H1 (cell line): ENCODE data around the gene NCKAP1. TPM values are rescaled to one million over a fixed set of nuclear protein-coding genes. Genes with fewer than 3 reads are reported as not detected.

ENCODE experiments used
- CTCF ChIA-PET: fragments of 300-600 bp; sonication (Branson Sonifier 250); formaldehyde crosslinking; loops from one replicate; lab custom pipeline; 2021; ENCODE audit not compliant: partially characterized antibody; lab: Charles Lee
- POLR2A ChIA-PET: fragments of 300-600 bp; sonication (Branson Sonifier 250); formaldehyde crosslinking; loops from one replicate; lab custom pipeline; 2021; ENCODE audit warnings: inconsistent platforms; ENCODE audit not compliant: partially characterized antibody; lab: Charles Lee
- DNase-seq, 2 experiments: peaks; one replicate each; pipeline versions ENCODE4 v3.0.0 to v3.0.0-alpha.2; 2010 to 2022; ENCODE audit warnings: low spot score in 2 of 2, low read depth in 1 of 2, mixed read lengths in 1 of 2
- FAIRE-seq: peaks from 2 replicates; lab custom pipeline; 2011; peaks lifted over from hg19 to GRCh38; lab: Jason Lieb, UNC
- H2AFZ ChIP-seq: 2 replicates; pipeline ENCODE4 v1.8.1; 2012; ENCODE audit warnings: low read length, inconsistent platforms
- H2AK5ac ChIP-seq: 2 replicates; pipeline ENCODE4 v1.6.1; 2013; ENCODE audit warnings: low read depth, low read length
- H2BK120ac ChIP-seq: replicated peaks from 2 replicates; pipeline ENCODE3; 2013; ENCODE audit warnings: low read depth, low read length, inconsistent platforms
- H2BK12ac ChIP-seq: 2 replicates; pipeline ENCODE4 v1.6.1; 2013; ENCODE audit warnings: low read depth, low read length
- H2BK15ac ChIP-seq: 2 replicates; pipeline ENCODE4 v1.6.1; 2013; ENCODE audit warnings: low read length
- H2BK20ac ChIP-seq: 2 replicates; pipeline ENCODE4 v1.6.1; 2013; ENCODE audit warnings: low read length
- H2BK5ac ChIP-seq: 2 replicates; pipeline ENCODE4 v1.6.1; 2013; ENCODE audit warnings: low read depth, low read length
- H3K14ac ChIP-seq: 2 replicates; pipeline ENCODE4 v1.6.1; 2013; ENCODE audit warnings: inconsistent platforms; ENCODE audit not compliant: insufficient read length
- H3K18ac ChIP-seq: 2 replicates; pipeline ENCODE4 v1.6.1; 2013; ENCODE audit warnings: low read length; ENCODE audit errors: extremely low read depth
- H3K23ac ChIP-seq: 2 replicates; pipeline ENCODE4 v1.6.1; 2013; ENCODE audit warnings: inconsistent platforms; ENCODE audit not compliant: insufficient read length
- H3K23me2 ChIP-seq: 2 replicates; pipeline ENCODE4 v1.6.1; 2013; ENCODE audit warnings: low read depth, low read length
- H3K27ac ChIP-seq: 2 replicates; pipeline ENCODE4 v1.6.1; 2011; ENCODE audit warnings: low read depth, low read length, inconsistent platforms
- H3K27me3 ChIP-seq, 4 experiments: replicated peaks in 1 of 4; 1 replicate in 1 of 4; 2 replicates in 3 of 4; pipeline versions ENCODE4 v1.6.1 to v1.8.1; 2011 to 2013; ENCODE audit warnings: low read length in 3 of 4, mild to moderate bottlenecking in 3 of 4, inconsistent platforms in 2 of 4, mixed read lengths in 2 of 4, moderate library complexity in 1 of 4; ENCODE audit not compliant: control insufficient read depth in 3 of 4, insufficient read depth in 3 of 4; ENCODE audit errors: extremely low read depth in 1 of 4
- H3K36me3 ChIP-seq, 4 experiments: 2 replicates each; pipeline versions ENCODE4 v1.6.1 to v1.8.1; 2011 to 2013; ENCODE audit warnings: mild to moderate bottlenecking in 4 of 4, low read length in 3 of 4, moderate library complexity in 2 of 4, control low read depth in 1 of 4, inconsistent platforms in 1 of 4; ENCODE audit not compliant: insufficient read depth in 4 of 4, control insufficient read depth in 2 of 4
- H3K4ac ChIP-seq: replicated peaks from 2 replicates; pipeline ENCODE3; 2013; ENCODE audit warnings: low read length, low read depth, mixed read lengths, inconsistent platforms; ENCODE audit not compliant: insufficient read length
- H3K4me1 ChIP-seq, 4 experiments: replicated peaks in 1 of 4; 1 replicate in 1 of 4; 2 replicates in 3 of 4; pipeline versions ENCODE4 v1.6.1 to v1.8.1; 2011 to 2013; ENCODE audit warnings: low read length in 3 of 4, inconsistent platforms in 2 of 4, mixed read lengths in 1 of 4; ENCODE audit not compliant: insufficient read depth in 4 of 4, control insufficient read depth in 3 of 4
- H3K4me2 ChIP-seq, 2 experiments: 2 replicates each; pipeline versions ENCODE4 v1.6.1 to v1.8.1; 2011 to 2013; ENCODE audit warnings: low read depth in 2 of 2, low read length in 2 of 2, control low read depth in 1 of 2, inconsistent platforms in 1 of 2, mild to moderate bottlenecking in 1 of 2; ENCODE audit not compliant: insufficient read depth in 1 of 2
- H3K4me3 ChIP-seq, 4 experiments: fragments of 200-600, 300-600 bp in 1 of 4; sonication (generic), shearing (Covaris generic), sonication (Bioruptor Twin) in 1 of 4; 2 replicates each; pipeline versions ENCODE4 v1.5.1 to v1.8.1; 2011 to 2016; ENCODE audit warnings: low read length in 4 of 4, low read depth in 3 of 4, control low read depth in 2 of 4, inconsistent platforms in 2 of 4, mild to moderate bottlenecking in 2 of 4, mixed read lengths in 1 of 4, moderate library complexity in 1 of 4; ENCODE audit not compliant: insufficient read depth in 2 of 4; ENCODE audit errors: extremely low read depth in 1 of 4
- H3K56ac ChIP-seq: replicated peaks from 2 replicates; pipeline ENCODE3; 2013; ENCODE audit warnings: low read depth, mild to moderate bottlenecking, mixed read lengths, low read length, inconsistent platforms; ENCODE audit not compliant: insufficient read length
- H3K79me1 ChIP-seq: 2 replicates; pipeline ENCODE4 v1.6.1; 2013; ENCODE audit warnings: low read depth, low read length, control low read depth
- H3K79me2 ChIP-seq, 2 experiments: 2 replicates each; pipeline versions ENCODE4 v1.6.1 to v1.8.1; 2012 to 2013; ENCODE audit warnings: low read length in 2 of 2, mild to moderate bottlenecking in 2 of 2, inconsistent platforms in 1 of 2; ENCODE audit not compliant: insufficient read depth in 2 of 2, control insufficient read depth in 1 of 2
- H3K9ac ChIP-seq, 4 experiments: replicated peaks in 1 of 4; 1 replicate in 1 of 4; 2 replicates in 3 of 4; pipeline versions ENCODE4 v1.6.1 to v1.8.1; 2011 to 2013; ENCODE audit warnings: low read depth in 3 of 4, low read length in 3 of 4, control low read depth in 2 of 4, mild to moderate bottlenecking in 2 of 4, moderate library complexity in 2 of 4, inconsistent platforms in 1 of 4; ENCODE audit errors: extremely low read depth in 1 of 4
- H3K9me3 ChIP-seq, 2 experiments: 2 replicates each; pipeline versions ENCODE4 v1.6.1 to v1.8.1; 2012 to 2013; ENCODE audit warnings: mild to moderate bottlenecking in 2 of 2, moderate library complexity in 2 of 2, control low read depth in 1 of 2, inconsistent platforms in 1 of 2, low read depth in 1 of 2, low read length in 1 of 2, mixed read lengths in 1 of 2; ENCODE audit not compliant: insufficient read depth in 2 of 2
- H4K20me1 ChIP-seq, 2 experiments: replicated peaks in 1 of 2; 2 replicates each; pipeline versions ENCODE3 to v1.8.1; 2011 to 2013; ENCODE audit warnings: inconsistent platforms in 2 of 2, low read length in 2 of 2, mild to moderate bottlenecking in 1 of 2; ENCODE audit not compliant: insufficient read depth in 2 of 2, control insufficient read depth in 1 of 2
- H4K5ac ChIP-seq: 2 replicates; pipeline ENCODE4 v1.6.1; 2013; ENCODE audit warnings: low read length, low read depth, mixed read lengths, inconsistent platforms; ENCODE audit not compliant: insufficient read length
- H4K8ac ChIP-seq: 2 replicates; pipeline ENCODE4 v1.8.0; 2013; ENCODE audit warnings: mild to moderate bottlenecking, moderate library complexity, low read length, inconsistent platforms; ENCODE audit not compliant: insufficient read depth; ENCODE audit errors: extremely low read depth
- H4K91ac ChIP-seq: replicated peaks from 2 replicates; pipeline ENCODE3; 2013; ENCODE audit warnings: low read length, mixed read lengths, inconsistent platforms; ENCODE audit not compliant: insufficient read length
- BACH1 ChIP-seq: IDR thresholded peaks from 2 replicates; pipeline ENCODE4 v1.6.1; 2012; ENCODE audit warnings: low read length, improper control_type of control experiment
- EZH2 ChIP-seq: fragments of 200-600 bp; sonication (generic); IDR thresholded peaks from 2 replicates; pipeline ENCODE4 v1.7.1; 2012; ENCODE audit warnings: low read depth, mild to moderate bottlenecking, moderate library complexity, low read length, inconsistent platforms; ENCODE audit not compliant: severe bottlenecking
- WGBS, 2 experiments: shearing (Covaris generic) in 1 of 2; methylation state at CpG; one replicate each; pipeline versions ENCODE4 v1.1.6 to v1.1.7; 2013 to 2015; ENCODE audit warnings: low lambda C conversion rate in 2 of 2, mixed read lengths in 2 of 2, inconsistent platforms in 1 of 2, low coverage in 1 of 2, missing lambda C conversion rate in 1 of 2; ENCODE audit not compliant: insufficient replicate concordance in 2 of 2, insufficient coverage in 1 of 2, insufficient read length in 1 of 2; ENCODE audit errors: extremely low coverage in 1 of 2, missing lambda C conversion rate in 1 of 2; 5-methylcytosine and 5-hydroxymethylcytosine counted together
- polyA plus RNA-seq, 7 experiments: library from polyadenylated mRNA; depleted of rRNA in 3 of 7; stranded (reverse) in 5 of 7; unstranded in 2 of 7; fragments of >200 nt in 5 of 7; fragments of 200-250 nt in 2 of 7; gene quantifications; 1 replicate in 5 of 7; 2 replicates in 1 of 7; 4 replicates in 1 of 7; pipeline versions ENCODE4 v1.2.1 to v1.2.3, GENCODE V29; 2011 to 2013; ENCODE audit warnings: missing spikeins in 2 of 7, mixed read lengths in 2 of 7
- total RNA-seq: library from RNA; stranded (reverse); fragmentation: NEBNext Ultra II Directional; extraction: Animal tissue kit (Norgen Biotek cat#: 25700); gene quantifications from 2 replicates; pipeline ENCODE4 v1.2.1, GENCODE V29; 2021

NCKAP1 gene
- total and polyA plus RNA-seq, 2 of the 8 experiments (the other 6 are each of a cell fraction or from before 2014, with no cell fraction given), result 90.8 to 173 TPM

GRCh38 chr2:183078163-183078463, 39.9 kb upstream of the NCKAP1 start:
- Histone ChIP-seq H2AK5ac (no peak overlapping the region), H3K4me2 (peak overlapping the region; percentile 78 to 84), H3K18ac (no peak overlapping the region), H3K4ac (no peak overlapping the region), H4K5ac (peak overlapping the region; percentile 7), H3K36me3 (no peaks in the 10 kb centered on the region), H3K9ac (no peak overlapping the region), H3K79me2 (no peaks in the 10 kb centered on the region), H3K4me1 (peaks cover 0 to 10% (median 4%) of the 10 kb centered on the region in 4 experiments; a peak in 5 of 7 replicates), H2BK5ac (no peak overlapping the region), H2BK15ac (no peak overlapping the region; the same call in 1 of the 2 replicates), H3K27me3 (no peaks in the 10 kb centered on the region), H3K23ac (no peak overlapping the region), H2BK20ac (no peak overlapping the region), H4K20me1 (no peaks in the 10 kb centered on the region), H3K79me1 (no peaks in the 10 kb centered on the region; the same call in 1 of the 2 replicates), H3K56ac (no peak overlapping the region), H3K9me3 (no peaks in the 10 kb centered on the region), H2AFZ (peak overlapping the region; percentile 95), H4K91ac (no peak overlapping the region), H3K4me3 (peak overlapping the region; percentile 33 to 72 (median 65)), H3K27ac (no peak overlapping the region), H2BK12ac (no peak overlapping the region), H3K14ac (no peak overlapping the region), H4K8ac (no peak overlapping the region), H3K23me2 (peaks cover 6% of the 10 kb centered on the region), H2BK120ac (no peak overlapping the region)
- DNase-seq (no peak), FAIRE-seq (no peak)
- ChIA-PET POLR2A (interaction anchor here (1.1 to 1.6 kb wide), 3 partner anchors 9 to 45 kb away, joined by 3 to 7 read pairs (median 5); no protein-coding TSS in a partner anchor), CTCF (interaction anchor here (1.4 to 4.7 kb wide), 3 partner anchors 8 to 46 kb away, joined by 4 to 30 read pairs (median 8); partner anchors contain the start of gene NUP35)
- 15% methylated on average over 8 of the region's 8 CpGs; no CpG with 5 or more reads in 1 of the 2 experiments for whole genome bisulfite sequencing, 2 experiments
- TF ChIP-seq EZH2, result no peak
- no peak for TF ChIP-seq BACH1
